GM12873 (cell line): ENCODE results near the gene TTLL10.

ENCODE experiments used
- CTCF ChIP-seq: IDR thresholded peaks from 2 replicates; pipeline ENCODE4 v1.5.1; 2012; ENCODE audit warnings: low read depth, mild to moderate bottlenecking, moderate library complexity, low read length, control low read depth; ENCODE audit not compliant: insufficient read depth; ENCODE audit errors: missing control alignments

TTLL10 gene

DNA sequence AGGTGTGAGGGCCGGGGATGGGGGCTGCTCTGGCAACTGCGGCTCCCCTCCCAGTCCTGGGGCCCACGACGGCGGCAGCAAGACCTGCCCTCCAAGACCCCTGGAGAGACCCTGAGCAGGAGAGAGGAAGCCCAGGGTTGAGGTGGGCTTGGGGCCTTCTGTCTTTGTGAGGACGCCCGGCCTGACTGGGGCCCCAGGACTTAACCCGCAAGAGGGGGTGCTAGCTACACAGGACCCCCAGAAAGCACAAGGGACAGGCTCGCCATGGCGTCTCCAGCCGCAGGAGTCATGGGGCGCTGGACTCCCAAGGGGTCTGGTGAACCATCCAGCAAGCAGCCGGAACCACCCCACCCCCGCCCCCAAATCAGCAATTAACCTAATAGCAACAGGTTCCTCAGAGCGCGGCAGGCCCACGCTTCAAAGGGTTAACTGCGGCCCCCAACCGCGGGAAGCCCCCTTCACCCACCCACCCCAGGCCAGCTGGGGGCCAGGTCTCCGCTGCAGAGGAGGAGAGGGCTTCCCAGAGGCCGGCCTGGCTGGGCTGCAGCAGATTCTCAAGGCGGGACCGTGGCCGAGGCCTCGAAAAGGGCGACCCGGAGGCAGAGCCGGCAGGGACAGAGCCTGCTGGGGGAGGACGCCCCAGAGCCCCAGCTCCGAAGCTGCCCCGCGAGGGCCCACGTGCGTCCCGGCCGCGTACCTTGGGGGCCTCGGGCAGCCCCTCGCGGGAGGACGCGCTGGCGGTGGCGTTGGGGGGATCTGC, 72.3 kb downstream of the TTLL10 start:
- no peak for TF ChIP-seq CTCF

- no peak for TF ChIP-seq CTCF
These were observed 73.1 kb downstream of the TTLL10 start, which contains the start of gene C1QTNF12 for GRCh38 chr1:1246577-1247340. C1QTNF12 (minus strand) TSS chr1:1246722; CDS start chr1:1246690, 32 bp downstream.

GRCh38 chr1:1247341-1247913, 73.7 kb downstream of the TTLL10 start:
- TF ChIP-seq CTCF: no peak
